ENCODE measurements around the gene TMEM245.

DNA sequence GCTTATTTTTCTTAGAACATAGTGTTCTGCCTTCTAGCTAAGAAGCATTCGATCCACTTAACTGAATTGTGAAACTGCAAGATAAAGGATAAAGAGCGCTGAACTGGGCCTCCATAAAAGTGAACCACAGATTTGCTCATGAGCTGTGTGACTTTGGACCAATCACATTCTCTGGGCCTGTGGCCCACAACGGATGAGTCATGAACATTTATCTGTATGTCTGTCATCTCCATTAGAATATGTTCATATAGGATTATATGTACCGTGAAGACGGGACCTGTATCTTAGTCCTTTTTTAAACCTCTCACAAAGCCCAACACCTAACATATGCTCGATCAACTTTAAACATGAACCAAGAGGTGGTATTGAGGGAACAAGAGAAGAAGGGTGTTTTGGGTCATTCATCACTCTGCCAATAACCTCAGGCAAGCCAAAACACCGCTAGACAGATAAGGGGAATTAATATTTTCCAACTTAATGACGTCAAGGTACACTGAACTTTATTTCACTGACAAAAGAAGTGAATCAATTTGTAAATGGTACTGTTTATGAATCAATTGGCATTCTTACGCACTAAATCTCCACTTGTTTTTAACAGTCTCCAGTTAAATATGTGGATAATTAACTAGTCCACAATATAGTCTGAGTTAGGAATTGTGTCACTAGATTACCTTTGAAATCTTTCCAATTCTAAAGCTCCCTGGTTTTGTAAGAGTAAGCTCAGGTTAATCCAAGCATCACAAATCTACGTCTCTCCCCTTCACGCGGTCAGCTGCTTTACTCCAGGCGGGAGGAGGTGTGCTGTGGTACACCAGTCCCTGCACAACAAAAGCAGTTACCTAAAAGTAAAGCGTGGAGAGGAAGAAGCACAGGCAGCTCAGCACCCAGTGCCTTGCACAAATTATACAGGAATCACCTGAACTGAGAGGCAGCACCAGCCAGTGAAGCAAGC lies 1.6 kb downstream of the TMEM245 start:
- TF ChIP-seq, protein P1, sequence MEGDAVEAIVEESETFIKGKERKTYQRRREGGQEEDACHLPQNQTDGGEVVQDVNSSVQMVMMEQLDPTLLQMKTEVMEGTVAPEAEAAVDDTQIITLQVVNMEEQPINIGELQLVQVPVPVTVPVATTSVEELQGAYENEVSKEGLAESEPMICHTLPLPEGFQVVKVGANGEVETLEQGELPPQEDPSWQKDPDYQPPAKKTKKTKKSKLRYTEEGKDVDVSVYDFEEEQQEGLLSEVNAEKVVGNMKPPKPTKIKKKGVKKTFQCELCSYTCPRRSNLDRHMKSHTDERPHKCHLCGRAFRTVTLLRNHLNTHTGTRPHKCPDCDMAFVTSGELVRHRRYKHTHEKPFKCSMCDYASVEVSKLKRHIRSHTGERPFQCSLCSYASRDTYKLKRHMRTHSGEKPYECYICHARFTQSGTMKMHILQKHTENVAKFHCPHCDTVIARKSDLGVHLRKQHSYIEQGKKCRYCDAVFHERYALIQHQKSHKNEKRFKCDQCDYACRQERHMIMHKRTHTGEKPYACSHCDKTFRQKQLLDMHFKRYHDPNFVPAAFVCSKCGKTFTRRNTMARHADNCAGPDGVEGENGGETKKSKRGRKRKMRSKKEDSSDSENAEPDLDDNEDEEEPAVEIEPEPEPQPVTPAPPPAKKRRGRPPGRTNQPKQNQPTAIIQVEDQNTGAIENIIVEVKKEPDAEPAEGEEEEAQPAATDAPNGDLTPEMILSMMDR (IDR thresholded peaks at IDR 0.05; ENCODE audit: low read depth, low read length), result no peak
- TF ChIP-seq POLR2A (IDR thresholded peaks at IDR 0.05; ENCODE audit: extremely low read depth, insufficient read length), result no peak
- TF ChIP-seq, protein P2, sequence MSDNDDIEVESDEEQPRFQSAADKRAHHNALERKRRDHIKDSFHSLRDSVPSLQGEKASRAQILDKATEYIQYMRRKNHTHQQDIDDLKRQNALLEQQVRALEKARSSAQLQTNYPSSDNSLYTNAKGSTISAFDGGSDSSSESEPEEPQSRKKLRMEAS (IDR thresholded peaks at IDR 0.05; ENCODE audit: low read depth, low read length), result no peak
